ENCODE data around the gene TRAPPC4.

- TF ChIP-seq CTCF (conservative IDR thresholded peaks at IDR 0.05 in 1 of 2, IDR thresholded peaks at IDR 0.05 in 1 of 2; ENCODE audit: low read depth in 1 of 2, low read length in 2 of 2) (no peak), EZH2 (IDR thresholded peaks at IDR 0.05; ENCODE audit: low read length, missing control alignments) (no peak)
Measured at GRCh38 chr11:119025099-119025473, 6.5 kb downstream of the TRAPPC4 start.

All from fibroblast of lung (primary cell).